ENCODE data around the gene PARD3. TPM values are rescaled to one million over a fixed set of nuclear protein-coding genes. Genes with fewer than 3 reads are reported as not detected.

The PARD3 gene
- total and polyA plus RNA-seq, 10 of the 15 experiments (the other 5 are each of a cell fraction or from before 2014, with no cell fraction given) = 2.6 to 43.1 (median 13.9) TPM

- TF ChIP-seq RAD51 (IDR thresholded peaks at IDR 0.05) = peak; percentile 64
- no peak for TF ChIP-seq SREBF1 (IDR thresholded peaks at IDR 0.05; ENCODE audit: low read length)
- peak; percentile 22; the same call in 1 of the 2 replicates for TF ChIP-seq MYB (IDR thresholded peaks at IDR 0.05; ENCODE audit: borderline replicate concordance, low read depth, low read length)
- no peak for TF ChIP-seq ASH2L (IDR thresholded peaks at IDR 0.05; ENCODE audit: borderline replicate concordance, low read depth)
Observed at GRCh38 chr10:34537629-34538231, 277.4 kb downstream of the PARD3 start (continued).

GRCh38 chr10:34535872-34536271 is 279.2 kb downstream of the PARD3 start:
- Histone ChIP-seq H3K9me3 (replicated peaks; ENCODE audit: control insufficient read depth, insufficient read depth, low read length) (no peaks in the 10 kb centered on the region; the same call in 2 of the 3 replicates), H3K27me3 (replicated peaks in 1 of 2; ENCODE audit: control insufficient read depth in 2 of 2, insufficient read depth in 2 of 2, low read length in 1 of 2) (no peaks in the 10 kb centered on the region), H3K4me1 (ENCODE audit: control insufficient read depth, insufficient read depth, low read length) (peaks cover 18% of the 10 kb centered on the region), H3K4me3 (no peak overlapping the region), H3K79me2 (ENCODE audit: control insufficient read depth, insufficient read depth, low read length) (no peaks in the 10 kb centered on the region), H3K9ac (ENCODE audit: control insufficient read depth, insufficient read depth, low read length) (no peak overlapping the region), H4K20me1 (ENCODE audit: control insufficient read depth, insufficient read depth) (no peaks in the 10 kb centered on the region), H3K4me2 (ENCODE audit: control insufficient read depth, insufficient read depth) (no peak overlapping the region), H3K27ac (ENCODE audit: control insufficient read depth, insufficient read depth) (no peak overlapping the region), H2AFZ (ENCODE audit: control insufficient read depth, low read depth, low read length) (no peak overlapping the region), H3K36me3 (ENCODE audit: control insufficient read depth in 2 of 2, insufficient read depth in 2 of 2, low read length in 1 of 2) (no peaks in the 10 kb centered on the region)
- ATAC-seq = no peak
- FAIRE-seq = no peak
- TF ChIP-seq POU2F2 (IDR thresholded peaks at IDR 0.05; ENCODE audit: borderline replicate concordance, low read depth, low read length) (no peak), KLF5 (IDR thresholded peaks at IDR 0.05; ENCODE audit: partially characterized antibody) (no peak), RELA (IDR thresholded peaks at IDR 0.05; ENCODE audit: borderline replicate concordance, partially characterized antibody) (no peak), IRF5 (IDR thresholded peaks at IDR 0.05; ENCODE audit: borderline replicate concordance) (no peak)
- RAD21 ChIA-PET (ENCODE audit: unreplicated experiment) = interaction anchor here (0.8 to 2.4 kb wide), 3 partner anchors 11 to 1209 kb away, joined by 3 to 7 read pairs (median 3); no protein-coding TSS in a partner anchor
- DNase-seq (ENCODE audit: low read depth, low spot score) = no peak
- 70% methylated on average over 4 of the region's 4 CpGs for WGBS (ENCODE audit: insufficient coverage, insufficient replicate concordance, low lambda C conversion rate, missing lambda C conversion rate)
- CTCF ChIA-PET = interaction anchor here (0.7 to 6.2 kb wide), 3 partner anchors 7 to 102 kb away, joined by 3 to 32 read pairs (median 3); no protein-coding TSS in a partner anchor
- POLR2A ChIA-PET = no interaction called here
- intact Hi-C loops (cut with micrococcal nuclease; ENCODE audit: unreplicated experiment) (loop anchor here (5.0 kb wide), 1 partner anchor 119 kb away; no protein-coding TSS in a partner anchor), in situ Hi-C loops (cut with MboI) (no loop called here)
- SMC1A ChIA-PET (ENCODE audit: uncharacterized antibody, unreplicated experiment) = interaction anchor here (0.6 to 2.3 kb wide), 2 partner anchors 11 to 15 kb away, joined by 3 to 8 read pairs; no protein-coding TSS in a partner anchor
- BruUV-seq (replicated peaks) = no TSS peak

Data from GM12878 (cell line).